Esophagus (tissue), 2 donors: ENCODE data around the gene FER. TPM values are rescaled to one million over a fixed set of nuclear protein-coding genes. Genes with fewer than 3 reads are reported as not detected.

Source experiments
- H3K27ac ChIP-seq, 2 donors: one replicate each; pipeline ENCODE4 v1.5.1; 2013; ENCODE audit warnings: low read depth in 2 of 2, mild to moderate bottlenecking in 2 of 2, inconsistent platforms in 1 of 2, low read length in 1 of 2, moderate library complexity in 1 of 2
- H3K27me3 ChIP-seq, 2 donors: one replicate each; pipeline ENCODE4 v1.6.1; 2013; ENCODE audit warnings: low read length in 2 of 2, control low read depth in 1 of 2, mild to moderate bottlenecking in 1 of 2; ENCODE audit not compliant: insufficient read depth in 2 of 2, control insufficient read depth in 1 of 2
- H3K36me3 ChIP-seq, 2 donors: one replicate each; pipeline ENCODE4 v1.6.1; 2013; ENCODE audit warnings: low read length in 1 of 2; ENCODE audit not compliant: control insufficient read depth in 2 of 2, insufficient read depth in 2 of 2
- H3K4me1 ChIP-seq, 2 donors: one replicate each; pipeline ENCODE4 v1.6.1; 2013; ENCODE audit warnings: low read length in 1 of 2; ENCODE audit not compliant: control insufficient read depth in 2 of 2, insufficient read depth in 2 of 2
- H3K4me3 ChIP-seq, 2 donors: one replicate each; pipeline ENCODE4 v1.5.1; 2013; ENCODE audit warnings: low read length in 2 of 2, mild to moderate bottlenecking in 2 of 2, low read depth in 1 of 2, moderate library complexity in 1 of 2
- H3K9me3 ChIP-seq, 2 donors: one replicate each; pipeline ENCODE4 v1.6.1; 2013; ENCODE audit warnings: mild to moderate bottlenecking in 2 of 2, low read depth in 1 of 2, low read length in 1 of 2, moderate library complexity in 1 of 2; ENCODE audit not compliant: control insufficient read depth in 2 of 2, insufficient read depth in 1 of 2
- WGBS, 2 donors: extraction: QIAGEN DNeasy Blood & Tissue Kit; methylation state at CpG; one replicate each; pipeline ENCODE4 v1.1.7; 2013; 5-methylcytosine and 5-hydroxymethylcytosine counted together
- polyA plus RNA-seq, 2 donors: library from polyadenylated mRNA; stranded (reverse); fragments of 200-250 nt; gene quantifications; one replicate each; pipeline ENCODE4 v1.2.3, GENCODE V29; 2013
- donor health status: healthy with polysubstance abuse.
- donor health status: Bipolar disorder and iron deficiency.

The FER gene
- polyA plus RNA-seq, 2 donors, result 3.2 to 5.1 TPM

- H3K27ac ChIP-seq, result no peak overlapping the region
- H3K4me1 ChIP-seq, result no peaks in the 10 kb centered on the region
- no peaks in the 10 kb centered on the region for H3K36me3 ChIP-seq
- no peaks in the 10 kb centered on the region for H3K9me3 ChIP-seq
- H3K27me3 ChIP-seq, result no peaks in the 10 kb centered on the region
- no peak overlapping the region for H3K4me3 ChIP-seq
- WGBS, 2 donors, result 70 to 78% methylated on average over 5 of the region's 5 CpGs
Measured at GRCh38 chr5:109199799-109200620, 452.3 kb downstream of the FER start.

GRCh38 chr5:109215040-109215439 lies 467.3 kb downstream of the FER start:
- no peaks in the 10 kb centered on the region for H3K27me3 ChIP-seq
- H3K4me1 ChIP-seq, result no peaks in the 10 kb centered on the region
- no peak overlapping the region for H3K27ac ChIP-seq
- H3K36me3 ChIP-seq, result no peaks in the 10 kb centered on the region
- H3K4me3 ChIP-seq, result no peak overlapping the region
- 82 to 89% methylated on average over 3 of the region's 3 CpGs for WGBS, 2 donors
- H3K9me3 ChIP-seq, result peaks cover 0 to 5% of the 10 kb centered on the region in 2 donors

GRCh38 chr5:109218818-109219217 lies 471.1 kb downstream of the FER start:
- no peak overlapping the region for H3K4me3 ChIP-seq
- no peak overlapping the region for H3K27ac ChIP-seq
- H3K27me3 ChIP-seq, result no peaks in the 10 kb centered on the region
- 53 to 60% methylated on average over 4 of the region's 4 CpGs for WGBS, 2 donors
- peaks cover 0 to 5% of the 10 kb centered on the region in 2 donors for H3K9me3 ChIP-seq
- no peaks in the 10 kb centered on the region for H3K4me1 ChIP-seq
- H3K36me3 ChIP-seq, result no peaks in the 10 kb centered on the region

GRCh38 chr5:109223531-109223930 lies 475.8 kb downstream of the FER start:
- Histone ChIP-seq H3K36me3 (no peaks in the 10 kb centered on the region), H3K9me3 (peaks cover 0 to 3% of the 10 kb centered on the region in 2 donors), H3K27ac (no peak overlapping the region), H3K4me3 (no peak overlapping the region), H3K27me3 (no peaks in the 10 kb centered on the region), H3K4me1 (no peaks in the 10 kb centered on the region)
- 83% methylated on average over 9 of the region's 9 CpGs for WGBS, 2 donors

- Histone ChIP-seq H3K27ac (no peak overlapping the region), H3K36me3 (no peaks in the 10 kb centered on the region), H3K4me1 (no peaks in the 10 kb centered on the region), H3K9me3 (peaks cover 0 to 3% of the 10 kb centered on the region in 2 donors), H3K4me3 (no peak overlapping the region), H3K27me3 (no peaks in the 10 kb centered on the region)
- WGBS, 2 donors, result 82 to 85% methylated on average over 4 of the region's 4 CpGs
Measured at GRCh38 chr5:109224276-109224882, 476.7 kb downstream of the FER start.

GRCh38 chr5:109225716-109226625 lies 478.3 kb downstream of the FER start:
- no peaks in the 10 kb centered on the region for H3K27me3 ChIP-seq
- H3K9me3 ChIP-seq, result peaks cover 0 to 3% of the 10 kb centered on the region in 2 donors
- H3K4me3 ChIP-seq, result no peak overlapping the region
- H3K36me3 ChIP-seq, result no peaks in the 10 kb centered on the region
- no peak overlapping the region for H3K27ac ChIP-seq
- H3K4me1 ChIP-seq, result no peaks in the 10 kb centered on the region
- WGBS, 2 donors, result 70 to 74% methylated on average over 11 of the region's 11 CpGs

GRCh38 chr5:109230369-109230768 lies 482.7 kb downstream of the FER start:
- Histone ChIP-seq H3K9me3 (peaks cover 0 to 3% of the 10 kb centered on the region in 2 donors), H3K27me3 (no peaks in the 10 kb centered on the region), H3K4me1 (no peaks in the 10 kb centered on the region), H3K4me3 (no peak overlapping the region), H3K36me3 (no peaks in the 10 kb centered on the region), H3K27ac (no peak overlapping the region)
- 85 to 93% methylated on average over 2 of the region's 2 CpGs for WGBS, 2 donors

- no peaks in the 10 kb centered on the region for H3K36me3 ChIP-seq
- no peaks in the 10 kb centered on the region for H3K4me1 ChIP-seq
- H3K9me3 ChIP-seq, result peaks cover 0 to 3% of the 10 kb centered on the region in 2 donors
- 89 to 93% methylated on average over 2 of the region's 2 CpGs for WGBS, 2 donors
- no peaks in the 10 kb centered on the region for H3K27me3 ChIP-seq
- H3K27ac ChIP-seq, result no peak overlapping the region
- no peak overlapping the region for H3K4me3 ChIP-seq
Measured at GRCh38 chr5:109231331-109231730, 483.6 kb downstream of the FER start.

- Histone ChIP-seq H3K27ac (no peak overlapping the region), H3K9me3 (peaks cover 0 to 6% of the 10 kb centered on the region in 2 donors), H3K4me1 (no peaks in the 10 kb centered on the region), H3K27me3 (no peaks in the 10 kb centered on the region), H3K4me3 (no peak overlapping the region), H3K36me3 (no peaks in the 10 kb centered on the region)
- WGBS, 2 donors, result 86 to 88% methylated on average over 4 of the region's 4 CpGs
Measured at GRCh38 chr5:109234381-109234780, 486.7 kb downstream of the FER start.
